Measurements from ENCODE around the gene CES3.

Gene CES3

DNA sequence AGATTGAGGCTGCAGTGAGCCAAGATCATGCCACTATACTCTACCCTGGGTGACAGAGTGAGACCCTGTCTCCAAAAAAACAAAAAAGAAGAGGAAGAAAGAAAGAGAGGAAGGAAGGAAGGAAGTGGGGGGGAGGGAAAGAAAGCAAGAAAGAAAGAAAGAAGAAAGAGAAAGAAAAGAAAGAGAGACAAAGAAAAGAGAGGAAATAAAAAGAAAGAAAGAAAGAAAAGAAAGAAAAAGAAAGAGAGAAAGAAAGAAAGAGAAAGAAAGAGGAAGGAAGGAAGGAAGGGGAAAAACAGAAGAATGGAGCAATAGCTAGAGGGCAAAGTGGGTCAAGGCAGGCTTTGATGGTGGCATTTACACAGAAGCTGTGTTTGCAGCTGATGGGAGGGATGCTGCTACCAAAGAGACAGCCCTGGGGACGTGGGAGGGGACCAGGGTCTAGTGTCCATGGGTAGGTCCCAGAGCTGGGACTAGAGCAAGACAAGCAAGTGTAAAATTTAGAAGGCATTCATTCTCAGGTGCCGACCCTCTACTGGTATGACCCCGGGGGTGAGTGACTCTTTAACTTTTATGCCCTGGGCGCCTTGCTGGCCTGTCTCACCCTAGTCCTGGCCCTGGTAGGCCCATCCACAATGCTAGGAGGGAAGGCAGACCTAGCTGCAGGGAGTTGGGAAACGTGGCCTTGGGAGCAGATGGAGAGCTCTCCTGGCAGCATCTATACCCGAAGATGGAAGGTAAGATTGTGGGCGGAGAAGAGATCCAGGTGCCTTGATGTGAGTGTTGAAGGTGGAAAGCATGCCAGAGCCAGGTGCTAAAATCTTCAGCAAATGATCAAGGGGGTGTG is 2.0 kb upstream of the CES3 start:
- TF ChIP-seq, protein P1, sequence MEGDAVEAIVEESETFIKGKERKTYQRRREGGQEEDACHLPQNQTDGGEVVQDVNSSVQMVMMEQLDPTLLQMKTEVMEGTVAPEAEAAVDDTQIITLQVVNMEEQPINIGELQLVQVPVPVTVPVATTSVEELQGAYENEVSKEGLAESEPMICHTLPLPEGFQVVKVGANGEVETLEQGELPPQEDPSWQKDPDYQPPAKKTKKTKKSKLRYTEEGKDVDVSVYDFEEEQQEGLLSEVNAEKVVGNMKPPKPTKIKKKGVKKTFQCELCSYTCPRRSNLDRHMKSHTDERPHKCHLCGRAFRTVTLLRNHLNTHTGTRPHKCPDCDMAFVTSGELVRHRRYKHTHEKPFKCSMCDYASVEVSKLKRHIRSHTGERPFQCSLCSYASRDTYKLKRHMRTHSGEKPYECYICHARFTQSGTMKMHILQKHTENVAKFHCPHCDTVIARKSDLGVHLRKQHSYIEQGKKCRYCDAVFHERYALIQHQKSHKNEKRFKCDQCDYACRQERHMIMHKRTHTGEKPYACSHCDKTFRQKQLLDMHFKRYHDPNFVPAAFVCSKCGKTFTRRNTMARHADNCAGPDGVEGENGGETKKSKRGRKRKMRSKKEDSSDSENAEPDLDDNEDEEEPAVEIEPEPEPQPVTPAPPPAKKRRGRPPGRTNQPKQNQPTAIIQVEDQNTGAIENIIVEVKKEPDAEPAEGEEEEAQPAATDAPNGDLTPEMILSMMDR (IDR thresholded peaks at IDR 0.05; ENCODE audit: low read depth, low read length, missing control alignments), result no peak
- H3K4me3 ChIP-seq (ENCODE audit: low read depth, low read length), result no peak overlapping the region
- no peak for DNase-seq (ENCODE audit: low read depth)

DNA sequence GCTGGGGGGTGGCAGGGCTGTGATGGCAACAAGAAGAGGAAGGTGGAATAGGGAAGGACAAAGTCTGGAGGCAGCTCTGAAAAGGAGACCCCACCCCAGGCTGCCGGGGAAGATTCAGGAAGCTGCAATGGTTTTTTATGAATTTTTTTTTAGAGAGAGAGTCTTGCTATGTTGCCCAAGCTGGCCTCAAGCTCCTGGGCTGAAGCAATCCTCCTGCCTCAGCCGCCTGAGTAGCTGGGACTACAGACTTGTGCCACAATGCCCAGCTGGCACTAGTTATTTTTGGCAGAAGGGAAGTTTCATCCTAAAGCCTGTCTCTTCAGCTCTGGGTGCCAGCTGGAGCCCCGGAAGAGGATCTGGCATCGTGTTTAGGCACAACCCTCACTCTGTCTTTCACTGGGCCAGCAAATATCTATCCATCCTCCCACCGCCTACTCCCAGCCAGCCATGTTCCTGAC is 1.3 kb upstream of the CES3 start:
- no peak for DNase-seq (ENCODE audit: low read depth)
- TF ChIP-seq, protein P1 (IDR thresholded peaks at IDR 0.05; ENCODE audit: low read depth, low read length, missing control alignments), result no peak
- H3K4me3 ChIP-seq (ENCODE audit: low read depth, low read length), result no peak overlapping the region

DNA sequence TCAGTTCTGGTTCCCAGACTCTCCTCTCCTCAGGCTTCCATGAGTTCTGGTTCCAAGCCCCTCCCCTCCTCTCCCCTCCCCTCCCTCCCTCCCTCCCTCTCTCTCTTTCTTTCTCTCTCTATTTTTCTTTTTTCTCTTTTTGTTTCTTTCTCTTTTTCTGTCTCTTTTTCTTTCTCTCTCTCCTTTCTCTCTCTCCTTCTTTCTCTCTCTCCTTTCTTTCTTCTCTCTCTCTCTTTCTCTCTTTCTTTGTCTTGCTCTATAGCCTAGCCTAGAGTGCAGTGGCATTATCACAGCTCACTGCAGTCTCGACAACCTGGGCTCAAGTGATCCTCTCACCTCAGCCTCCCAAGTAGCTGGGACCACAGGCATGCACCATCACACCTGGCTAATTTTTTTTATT is 796 bp upstream of the CES3 start:
- no peak overlapping the region for H3K4me3 ChIP-seq (ENCODE audit: low read depth, low read length)
- TF ChIP-seq, protein P1 (IDR thresholded peaks at IDR 0.05; ENCODE audit: low read depth, low read length, missing control alignments), result no peak
- no peak for DNase-seq (ENCODE audit: low read depth)

GRCh38 chr16:66961914-66962313 is 848 bp downstream of the CES3 start:
- no peak for DNase-seq (ENCODE audit: low read depth)
- TF ChIP-seq, protein P1 (IDR thresholded peaks at IDR 0.05; ENCODE audit: low read depth, low read length, missing control alignments), result no peak
- no peak overlapping the region for H3K4me3 ChIP-seq (ENCODE audit: low read depth, low read length)

DNA sequence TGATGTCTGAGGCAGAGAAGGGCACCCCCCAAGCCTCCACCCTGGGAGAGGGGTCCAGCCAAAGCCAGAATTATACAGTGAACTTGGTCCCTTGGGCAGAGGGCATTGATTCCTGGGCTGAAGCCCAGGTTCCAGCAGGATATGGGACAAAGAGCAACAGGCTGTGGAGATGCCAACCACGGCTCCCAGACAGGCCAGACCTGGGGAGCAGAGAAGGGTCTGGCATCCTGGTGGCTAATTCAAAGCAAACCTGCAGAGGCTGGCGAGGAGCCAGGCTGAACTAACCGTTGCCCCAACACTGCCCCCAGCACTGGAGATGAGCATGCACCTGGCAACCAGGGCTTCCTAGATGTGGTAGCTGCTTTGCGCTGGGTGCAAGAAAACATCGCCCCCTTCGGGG is 3.0 kb downstream of the CES3 start:
- no peak overlapping the region for H3K4me3 ChIP-seq (ENCODE audit: low read depth, low read length)
- TF ChIP-seq, protein P1 (IDR thresholded peaks at IDR 0.05; ENCODE audit: low read depth, low read length, missing control alignments), result no peak
- DNase-seq (ENCODE audit: low read depth), result no peak

DNA sequence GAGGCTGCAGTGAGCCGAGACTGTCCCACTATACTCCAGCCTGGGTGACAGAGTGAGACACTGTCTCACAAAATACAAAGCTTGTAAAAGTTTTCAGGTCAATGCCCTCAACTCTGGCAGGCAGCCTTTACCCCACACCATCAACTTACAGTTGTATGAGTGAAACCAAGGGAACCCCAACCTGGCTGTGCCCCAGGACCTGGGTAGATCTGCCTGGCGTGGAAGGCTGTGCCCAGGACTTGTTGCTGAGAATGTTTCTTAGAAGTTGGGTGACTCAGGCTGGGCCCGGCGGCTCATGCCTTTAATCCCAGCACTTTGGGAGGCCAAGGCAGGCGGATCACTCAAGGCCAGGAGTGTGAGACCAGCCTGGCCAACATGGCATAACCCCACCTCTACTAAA is 7.8 kb downstream of the CES3 start:
- no peak overlapping the region for H3K4me3 ChIP-seq (ENCODE audit: low read depth, low read length)
- TF ChIP-seq, protein P1 (IDR thresholded peaks at IDR 0.05; ENCODE audit: low read depth, low read length, missing control alignments), result no peak
- no peak for DNase-seq (ENCODE audit: low read depth)

Measured in GM12864 (cell line).